OCI-LY1 (cell line): ENCODE measurements around the gene HEG1.

ENCODE experiments used
- H2AFZ ChIP-seq: fragments of 200-600 bp; sonication (generic), shearing (Covaris generic); 2 replicates; pipeline ENCODE4 v1.6.0; 2014; ENCODE audit warnings: antibody characterized with exemption, mild to moderate bottlenecking, low read length
- H3F3A ChIP-seq: fragments of 200-600 bp; sonication (generic), shearing (Covaris generic); 2 replicates; pipeline ENCODE4 v1.6.0; 2014; ENCODE audit warnings: mild to moderate bottlenecking, antibody characterized with exemption, low read length, moderate library complexity; ENCODE audit not compliant: insufficient read depth
- H3K27ac ChIP-seq: fragments of 200-600 bp; sonication (generic); 2 replicates; pipeline ENCODE4 v1.5.1; 2014; ENCODE audit warnings: low read length, mixed run types, mild to moderate bottlenecking, low read depth; ENCODE audit not compliant: poor library complexity, severe bottlenecking
- H3K27me3 ChIP-seq: fragments of 200-600 bp; sonication (generic); 2 replicates; pipeline ENCODE4 v1.6.0; 2014; ENCODE audit warnings: antibody characterized with exemption, mild to moderate bottlenecking, low read length, moderate library complexity; ENCODE audit not compliant: insufficient read depth
- H3K36me3 ChIP-seq: fragments of 200-600 bp; sonication (generic); 2 replicates; pipeline ENCODE4 v1.6.1; 2014; ENCODE audit warnings: mild to moderate bottlenecking, antibody characterized with exemption, low read length, moderate library complexity, mixed read lengths; ENCODE audit not compliant: insufficient read depth
- H3K4me1 ChIP-seq: fragments of 200-600 bp; sonication (generic); 2 replicates; pipeline ENCODE4 v1.5.1; 2014; ENCODE audit warnings: mild to moderate bottlenecking, low read length, moderate library complexity; ENCODE audit not compliant: insufficient read depth, severe bottlenecking
- H3K4me2 ChIP-seq: fragments of 200-600 bp; sonication (generic), shearing (Covaris generic); 2 replicates; pipeline ENCODE4 v1.6.1; 2014; ENCODE audit warnings: low read length
- H3K4me3 ChIP-seq: fragments of 200-600 bp; sonication (generic); 2 replicates; pipeline ENCODE4 v1.5.1; 2014; ENCODE audit warnings: low read length, low read depth, mild to moderate bottlenecking, mixed read lengths; ENCODE audit not compliant: poor library complexity, severe bottlenecking
- H3K79me2 ChIP-seq: fragments of 200-600 bp; shearing (Covaris generic); 2 replicates; pipeline ENCODE4 v1.6.1; 2016; ENCODE audit warnings: mixed run types, low read length, mixed read lengths; ENCODE audit not compliant: insufficient read depth
- H3K9ac ChIP-seq: fragments of 200-600 bp; sonication (generic), shearing (Covaris generic); 2 replicates; pipeline ENCODE4 v1.6.1; 2014; ENCODE audit warnings: mild to moderate bottlenecking, low read length, mixed read lengths
- H3K9me2 ChIP-seq: fragments of 200-600 bp; sonication (generic), shearing (Covaris generic); 2 replicates; pipeline ENCODE4 v1.6.1; 2014; ENCODE audit warnings: low read depth, mild to moderate bottlenecking, low read length, mixed read lengths
- H3K9me3 ChIP-seq: fragments of 200-600 bp; shearing (Covaris generic); 2 replicates; pipeline ENCODE4 v1.6.1; 2014; ENCODE audit warnings: low read length, mixed read lengths
- H4K20me1 ChIP-seq: fragments of 200-600 bp; sonication (generic), shearing (Covaris generic); 2 replicates; pipeline ENCODE4 v1.6.0; 2016; ENCODE audit warnings: mild to moderate bottlenecking, low read length; ENCODE audit not compliant: insufficient read depth
- CTCF ChIP-seq: fragments of 200-600 bp; sonication (generic), shearing (Covaris generic); IDR thresholded peaks from 2 replicates; pipeline ENCODE4 v1.5.1; 2017; ENCODE audit warnings: mild to moderate bottlenecking, antibody characterized with exemption, low read length, moderate library complexity, mixed read lengths
- EZH2 ChIP-seq: fragments of 200-600 bp; sonication (generic), shearing (Covaris generic); IDR thresholded peaks from 2 replicates; pipeline ENCODE4 v1.8.0; 2017; ENCODE audit warnings: borderline replicate concordance, mixed run types, mild to moderate bottlenecking, antibody characterized with exemption, low read length, moderate library complexity, mixed read lengths

Gene HEG1

DNA sequence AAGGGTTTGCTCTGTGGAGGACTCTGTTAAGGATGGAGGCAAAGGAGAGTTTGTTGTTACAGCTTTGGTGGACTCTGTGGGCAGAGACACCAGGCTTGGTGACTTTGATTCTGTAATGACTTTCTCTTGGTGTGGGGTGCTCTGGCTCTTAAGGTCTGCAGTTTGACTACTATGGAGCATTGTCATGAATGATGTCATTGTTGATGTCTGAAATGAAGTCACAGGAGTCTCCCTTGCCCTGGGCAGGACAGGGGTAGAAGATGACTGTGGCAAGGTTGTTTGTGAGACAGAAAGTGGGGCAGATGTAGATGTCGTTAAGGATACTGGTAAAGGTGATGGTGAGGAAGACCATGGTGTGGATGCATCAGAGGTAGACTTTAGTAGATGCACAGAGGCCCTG lies 42.7 kb downstream of the HEG1 start:
- no peaks in the 10 kb centered on the region for H3K9me3 ChIP-seq
- H3K4me3 ChIP-seq: no peak overlapping the region
- H3F3A ChIP-seq: no peaks in the 10 kb centered on the region
- no peaks in the 10 kb centered on the region for H3K4me1 ChIP-seq
- no peaks in the 10 kb centered on the region for H4K20me1 ChIP-seq
- H3K9ac ChIP-seq: no peak overlapping the region
- no peaks in the 10 kb centered on the region for H3K36me3 ChIP-seq
- H3K79me2 ChIP-seq: no peaks in the 10 kb centered on the region
- no peak overlapping the region for H3K4me2 ChIP-seq
- H3K27ac ChIP-seq: no peak overlapping the region
- no peak overlapping the region for H2AFZ ChIP-seq
- TF ChIP-seq EZH2 (no peak), CTCF (no peak)
- no peaks in the 10 kb centered on the region for H3K27me3 ChIP-seq
- H3K9me2 ChIP-seq: no peaks in the 10 kb centered on the region

- H3F3A ChIP-seq: no peaks in the 10 kb centered on the region
- no peaks in the 10 kb centered on the region for H4K20me1 ChIP-seq
- no peak overlapping the region for H3K27ac ChIP-seq
- H3K4me2 ChIP-seq: no peak overlapping the region
- H3K9me3 ChIP-seq: no peaks in the 10 kb centered on the region
- H3K4me1 ChIP-seq: no peaks in the 10 kb centered on the region
- no peak overlapping the region for H2AFZ ChIP-seq
- TF ChIP-seq CTCF (no peak), EZH2 (no peak)
- no peaks in the 10 kb centered on the region for H3K79me2 ChIP-seq
- no peak overlapping the region for H3K9ac ChIP-seq
- no peak overlapping the region for H3K4me3 ChIP-seq
- H3K27me3 ChIP-seq: no peaks in the 10 kb centered on the region
- H3K9me2 ChIP-seq: no peaks in the 10 kb centered on the region
- no peaks in the 10 kb centered on the region for H3K36me3 ChIP-seq
Observed at GRCh38 chr3:125011941-125012340, 43.9 kb downstream of the HEG1 start.

DNA sequence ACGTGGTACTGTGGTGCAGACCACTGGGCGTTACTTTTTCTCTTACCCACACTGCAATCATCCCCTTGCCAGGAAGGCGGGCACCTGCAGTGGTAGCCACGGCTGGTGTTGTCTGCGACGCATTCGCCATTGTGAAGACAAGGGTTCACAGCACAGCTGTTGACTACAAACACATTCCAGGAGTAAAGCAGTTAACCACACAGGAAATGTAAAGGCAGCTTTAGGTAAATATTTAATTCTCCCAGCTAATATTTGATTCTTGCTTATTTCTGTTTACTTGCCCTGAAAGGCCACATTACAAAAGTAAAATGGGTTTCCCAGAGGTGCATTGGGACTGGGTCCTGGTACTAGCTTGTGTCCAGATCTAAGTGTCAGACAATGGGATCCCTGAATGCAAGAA lies 45.4 kb downstream of the HEG1 start:
- Histone ChIP-seq H3K9me2 (no peaks in the 10 kb centered on the region), H3K4me2 (no peak overlapping the region)

More for the DNA sequence above, 45.4 kb downstream of the HEG1 start:
- H2AFZ ChIP-seq: no peak overlapping the region
- TF ChIP-seq CTCF (no peak), EZH2 (no peak)
- H3K9me3 ChIP-seq: no peaks in the 10 kb centered on the region
- no peaks in the 10 kb centered on the region for H4K20me1 ChIP-seq
- no peaks in the 10 kb centered on the region for H3K27me3 ChIP-seq
- no peaks in the 10 kb centered on the region for H3K4me1 ChIP-seq
- no peak overlapping the region for H3K27ac ChIP-seq
- no peak overlapping the region for H3K4me3 ChIP-seq
- no peaks in the 10 kb centered on the region for H3F3A ChIP-seq
- H3K79me2 ChIP-seq: no peaks in the 10 kb centered on the region
- no peaks in the 10 kb centered on the region for H3K36me3 ChIP-seq
- H3K9ac ChIP-seq: no peak overlapping the region
